GM10847 (cell line): ENCODE measurements around the gene SIAE.

Source experiments
- POLR2A ChIP-seq: IDR thresholded peaks from 2 replicates; pipeline ENCODE4 v1.6.1; 2011; ENCODE audit not compliant: insufficient read length; ENCODE audit errors: extremely low read depth

Gene SIAE

GRCh38 chr11:124643605-124644425, 29.7 kb downstream of the SIAE start:
- no peak for TF ChIP-seq POLR2A

- no peak for TF ChIP-seq POLR2A
These were observed 30.4 kb downstream of the SIAE start for GRCh38 chr11:124643042-124643604.

GRCh38 chr11:124642628-124643027, 30.9 kb downstream of the SIAE start:
- TF ChIP-seq POLR2A: no peak

- no peak for TF ChIP-seq POLR2A
These were observed 32.9 kb downstream of the SIAE start for GRCh38 chr11:124640666-124641065.

- no peak for TF ChIP-seq POLR2A
These were observed 34.4 kb downstream of the SIAE start for GRCh38 chr11:124639186-124639585.

- no peak for TF ChIP-seq POLR2A
These were observed 35.0 kb downstream of the SIAE start for GRCh38 chr11:124638500-124638899.

GRCh38 chr11:124635932-124636331, 37.6 kb downstream of the SIAE start:
- TF ChIP-seq POLR2A: no peak

- TF ChIP-seq POLR2A: no peak
These were observed 40.2 kb downstream of the SIAE start for GRCh38 chr11:124633355-124633754.

- TF ChIP-seq POLR2A: no peak
These were observed 43.6 kb downstream of the SIAE start for GRCh38 chr11:124629961-124630360.

GRCh38 chr11:124627546-124627945, 46.0 kb downstream of the SIAE start:
- no peak for TF ChIP-seq POLR2A

GRCh38 chr11:124625504-124626168, 47.9 kb downstream of the SIAE start:
- TF ChIP-seq POLR2A: no peak

GRCh38 chr11:124623861-124624525, 49.5 kb downstream of the SIAE start:
- TF ChIP-seq POLR2A: no peak

- TF ChIP-seq POLR2A: peak; percentile 95
These were observed 50.7 kb downstream of the SIAE start, which contains the start of gene TBRG1 for GRCh38 chr11:124622531-124623451. TBRG1 (plus strand) TSS chr11:124622864; CDS start chr11:124623084, 220 bp downstream.

GRCh38 chr11:124618863-124619262, 54.7 kb downstream of the SIAE start:
- TF ChIP-seq POLR2A: no peak
